Caco-2 (cell line): ENCODE results near the gene OST4. TPM values are rescaled to one million over a fixed set of nuclear protein-coding genes. Genes with fewer than 3 reads are reported as not detected.

Experiments
- BruUV-seq: library from RNA; stranded (reverse); fragments of 400-500 nt; replicated peaks from 2 replicates; lab custom pipeline; 2021; lab: Mats Ljungman, UMichigan
- CTCF ChIA-PET: fragments of 300-600 bp; sonication (Branson Sonifier 250); formaldehyde crosslinking; loops from one replicate; lab custom pipeline; 2022; ENCODE audit warnings: antibody characterized with exemption; lab: Charles Lee
- POLR2A ChIA-PET: fragments of 300-600 bp; sonication (Branson Sonifier 250); formaldehyde crosslinking; loops from one replicate; lab custom pipeline; 2022; ENCODE audit warnings: antibody characterized with exemption; lab: Charles Lee
- DNase-seq, 2 experiments: peaks; one replicate each; pipeline versions ENCODE4 v3.0.0 to v3.0.0-alpha.2; 2020 to 2022
- H3K27me3 ChIP-seq: replicated peaks from 2 replicates; pipeline ENCODE4 v1.6.0; 2011; ENCODE audit warnings: low read length; ENCODE audit not compliant: control insufficient read depth, insufficient read depth
- H3K36me3 ChIP-seq: 2 replicates; pipeline ENCODE4 v1.5.1; 2011; ENCODE audit warnings: low read length; ENCODE audit not compliant: control insufficient read depth, insufficient read depth
- H3K4me1 ChIP-seq: fragments of 250-450 bp; sonication (Bioruptor Pico); 2 replicates; pipeline ENCODE4 v1.5.1; 2020; ENCODE audit warnings: mild to moderate bottlenecking
- H3K4me3 ChIP-seq: 2 replicates; pipeline ENCODE4 v1.5.1; 2011; ENCODE audit warnings: low read depth, mild to moderate bottlenecking, control low read depth, low read length
- H3K9me3 ChIP-seq: fragments of 250-450 bp; sonication (Bioruptor Pico); 2 replicates; pipeline ENCODE4 v1.5.1; 2020; ENCODE audit warnings: mild to moderate bottlenecking, moderate library complexity
- H3K27ac Mint-ChIP-seq: one replicate; pipeline ENCODE4 v1.8.0; 2022; ENCODE audit warnings: mixed read lengths; ENCODE audit not compliant: unreplicated experiment
- H3K27me3 Mint-ChIP-seq: one replicate; pipeline ENCODE4 v1.8.0; 2022; ENCODE audit warnings: mixed read lengths; ENCODE audit not compliant: insufficient read depth, unreplicated experiment
- H3K36me3 Mint-ChIP-seq: one replicate; pipeline ENCODE4 v1.8.0; 2022; ENCODE audit warnings: mild to moderate bottlenecking, mixed read lengths; ENCODE audit not compliant: insufficient read depth, unreplicated experiment
- H3K4me1 Mint-ChIP-seq: one replicate; pipeline ENCODE4 v1.8.0; 2022; ENCODE audit warnings: low read depth, mixed read lengths; ENCODE audit not compliant: unreplicated experiment
- H3K4me3 Mint-ChIP-seq: one replicate; pipeline ENCODE4 v1.8.0; 2022; ENCODE audit warnings: mild to moderate bottlenecking, moderate library complexity, mixed read lengths; ENCODE audit not compliant: unreplicated experiment
- H3K9me3 Mint-ChIP-seq: one replicate; pipeline ENCODE4 v1.8.0; 2022; ENCODE audit warnings: mixed read lengths; ENCODE audit not compliant: unreplicated experiment
- intact Hi-C: fragments of 100-400 bp; cut with micrococcal nuclease; formaldehyde crosslinking; loops from one replicate; pipeline ENCODE4 v1.10.0; 2022; ENCODE audit not compliant: unreplicated experiment
- total RNA-seq: library from RNA; stranded (reverse); gene quantifications from 2 replicates; pipeline ENCODE4 v1.2.3, GENCODE V29; 2022
- TF ChIP-seq, protein P1 (sequence below), 2 experiments: fragments of 200-600 bp in 1 of 2; IDR thresholded peaks; 1 replicate in 1 of 2; 2 replicates in 1 of 2; pipeline versions ENCODE4 v1.5.1 to v1.8.0; 2011 to 2022; ENCODE audit warnings: antibody characterized with exemption in 1 of 2, control low read depth in 1 of 2, inconsistent platforms in 1 of 2, low read depth in 1 of 2, low read length in 1 of 2, mild to moderate bottlenecking in 1 of 2, moderate library complexity in 1 of 2; ENCODE audit not compliant: insufficient read depth in 1 of 2, severe bottlenecking in 1 of 2, unreplicated experiment in 1 of 2

The OST4 gene
- total RNA-seq, 1 experiment from 2014 or later: 237 TPM

DNA sequence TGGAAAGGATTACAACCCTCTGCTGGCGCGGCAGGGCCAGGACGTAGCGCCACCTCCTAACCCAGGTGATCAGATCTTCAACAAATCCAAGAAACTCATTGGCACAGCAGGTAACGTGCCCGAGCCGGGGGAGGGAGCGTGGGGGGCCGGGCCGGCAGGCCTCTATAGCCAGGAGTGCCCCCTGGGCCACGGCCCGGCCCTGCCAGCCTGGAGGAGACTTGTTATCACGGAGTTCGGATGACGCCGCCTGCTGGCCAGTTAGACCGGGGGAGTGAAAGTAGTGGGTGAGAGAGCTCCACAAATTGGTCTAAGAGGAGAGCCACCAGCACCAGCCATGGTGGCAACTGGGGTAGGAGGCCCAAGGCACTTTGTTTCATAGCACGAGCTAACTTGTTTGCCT lies 47.3 kb downstream of the OST4 start:
- H3K27ac Mint-ChIP-seq: no peak overlapping the region
- ChIA-PET POLR2A (no interaction called here), CTCF (interaction anchor here (1.6 to 1.7 kb wide), 2 partner anchors 62 to 63 kb away, joined by 4 to 10 read pairs; no protein-coding TSS in a partner anchor)
- no peaks in the 10 kb centered on the region for H3K27me3 ChIP-seq
- DNase-seq: no peak
- H3K9me3 Mint-ChIP-seq: no peaks in the 10 kb centered on the region
- peaks cover 29% of the 10 kb centered on the region for H3K4me1 ChIP-seq
- peaks cover 26% of the 10 kb centered on the region for H3K4me1 Mint-ChIP-seq
- H3K36me3 ChIP-seq: no peaks in the 10 kb centered on the region
- TF ChIP-seq, protein P1, sequence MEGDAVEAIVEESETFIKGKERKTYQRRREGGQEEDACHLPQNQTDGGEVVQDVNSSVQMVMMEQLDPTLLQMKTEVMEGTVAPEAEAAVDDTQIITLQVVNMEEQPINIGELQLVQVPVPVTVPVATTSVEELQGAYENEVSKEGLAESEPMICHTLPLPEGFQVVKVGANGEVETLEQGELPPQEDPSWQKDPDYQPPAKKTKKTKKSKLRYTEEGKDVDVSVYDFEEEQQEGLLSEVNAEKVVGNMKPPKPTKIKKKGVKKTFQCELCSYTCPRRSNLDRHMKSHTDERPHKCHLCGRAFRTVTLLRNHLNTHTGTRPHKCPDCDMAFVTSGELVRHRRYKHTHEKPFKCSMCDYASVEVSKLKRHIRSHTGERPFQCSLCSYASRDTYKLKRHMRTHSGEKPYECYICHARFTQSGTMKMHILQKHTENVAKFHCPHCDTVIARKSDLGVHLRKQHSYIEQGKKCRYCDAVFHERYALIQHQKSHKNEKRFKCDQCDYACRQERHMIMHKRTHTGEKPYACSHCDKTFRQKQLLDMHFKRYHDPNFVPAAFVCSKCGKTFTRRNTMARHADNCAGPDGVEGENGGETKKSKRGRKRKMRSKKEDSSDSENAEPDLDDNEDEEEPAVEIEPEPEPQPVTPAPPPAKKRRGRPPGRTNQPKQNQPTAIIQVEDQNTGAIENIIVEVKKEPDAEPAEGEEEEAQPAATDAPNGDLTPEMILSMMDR (IDR thresholded peaks at IDR 0.05; ENCODE audit: insufficient read depth in 1 of 2, low read depth in 1 of 2, low read length in 1 of 2, severe bottlenecking in 1 of 2, unreplicated experiment in 1 of 2): no peak
- H3K36me3 Mint-ChIP-seq: peaks cover 10% of the 10 kb centered on the region
- no peaks in the 10 kb centered on the region for H3K9me3 ChIP-seq
- H3K27me3 Mint-ChIP-seq: no peaks in the 10 kb centered on the region
- intact Hi-C loops: no loop called here
- no peak overlapping the region for H3K4me3 Mint-ChIP-seq
- no TSS peak for BruUV-seq
- H3K4me3 ChIP-seq: no peak overlapping the region

DNA sequence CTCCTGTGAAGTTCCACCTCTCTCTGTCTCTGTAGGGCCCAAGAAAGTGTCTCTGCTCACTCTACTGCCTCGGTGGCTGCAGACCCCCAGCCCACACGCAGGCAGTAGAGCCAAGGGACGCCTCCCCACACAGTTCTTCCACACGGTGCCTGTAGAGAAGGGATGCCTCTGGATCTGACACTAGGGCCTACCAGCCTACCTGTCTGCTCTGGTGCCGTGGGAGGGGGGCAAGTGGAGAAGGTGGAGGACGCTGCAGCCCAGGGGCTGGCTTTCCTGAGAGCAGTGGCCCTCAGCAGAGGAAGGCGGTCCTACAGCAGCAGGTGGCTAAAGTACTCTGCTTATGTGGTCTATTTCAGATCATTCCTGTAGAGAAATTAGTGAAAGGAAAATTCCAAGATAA lies 47.7 kb downstream of the OST4 start:
- peaks cover 25% of the 10 kb centered on the region for H3K4me1 ChIP-seq
- H3K4me3 ChIP-seq: no peak overlapping the region
- no peaks in the 10 kb centered on the region for H3K27me3 ChIP-seq
- DNase-seq: no peak
- Mint-ChIP-seq H3K9me3 (no peaks in the 10 kb centered on the region), H3K4me1 (peaks cover 26% of the 10 kb centered on the region), H3K36me3 (peaks cover 10% of the 10 kb centered on the region), H3K27me3 (no peaks in the 10 kb centered on the region), H3K4me3 (no peak overlapping the region), H3K27ac (no peak overlapping the region)
- BruUV-seq: no TSS peak
- no peaks in the 10 kb centered on the region for H3K9me3 ChIP-seq
- CTCF ChIA-PET: interaction anchor here (1.6 to 1.7 kb wide), 2 partner anchors 62 kb away, joined by 4 to 10 read pairs; no protein-coding TSS in a partner anchor
- intact Hi-C loops: no loop called here
- TF ChIP-seq, protein P1 (IDR thresholded peaks at IDR 0.05; ENCODE audit: insufficient read depth in 1 of 2, low read depth in 1 of 2, low read length in 1 of 2, severe bottlenecking in 1 of 2, unreplicated experiment in 1 of 2): no peak
- H3K36me3 ChIP-seq: no peaks in the 10 kb centered on the region
- POLR2A ChIA-PET: no interaction called here

DNA sequence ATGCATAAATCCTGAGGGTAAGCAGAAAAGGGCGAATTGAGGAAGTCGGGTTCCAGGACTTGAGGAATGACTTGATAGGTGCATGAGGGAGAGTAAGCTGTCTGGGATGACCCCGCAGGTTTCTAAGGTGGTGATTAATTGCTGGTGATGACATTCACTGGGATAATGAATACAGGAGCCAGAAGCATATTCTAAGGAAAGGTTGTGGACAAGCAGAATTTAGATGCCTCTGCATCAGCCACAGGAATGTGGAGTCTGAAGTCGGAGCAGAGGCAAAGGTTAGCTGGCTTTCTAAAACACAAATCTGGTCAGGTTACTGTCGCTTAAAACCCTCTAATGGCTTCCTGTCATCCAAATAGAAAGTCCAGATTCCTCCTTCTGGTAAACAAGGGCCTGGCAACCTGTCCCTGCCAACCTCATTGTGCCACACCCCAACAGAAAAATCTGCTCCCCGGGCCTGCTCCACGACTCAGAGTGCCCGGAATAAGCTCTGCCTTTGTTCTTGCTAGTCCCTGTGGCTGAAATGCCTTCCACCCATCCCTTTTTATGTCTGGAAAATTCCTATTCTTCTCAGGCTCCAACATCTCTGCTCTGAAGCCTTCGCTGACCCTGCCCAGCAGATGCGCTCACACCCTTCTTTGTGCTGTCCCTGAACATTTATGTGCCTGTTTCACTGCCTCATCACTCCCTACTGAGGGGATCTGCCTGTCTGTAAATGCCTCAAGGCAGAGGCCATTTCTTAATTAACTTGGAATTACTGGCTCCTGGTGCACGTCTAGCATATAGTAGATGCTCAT lies 50.0 kb downstream of the OST4 start:
- DNase-seq: no peak
- TF ChIP-seq, protein P1 (IDR thresholded peaks at IDR 0.05; ENCODE audit: insufficient read depth in 1 of 2, low read depth in 1 of 2, low read length in 1 of 2, severe bottlenecking in 1 of 2, unreplicated experiment in 1 of 2): no peak
- no TSS peak for BruUV-seq
- H3K9me3 ChIP-seq: no peaks in the 10 kb centered on the region
- no peaks in the 10 kb centered on the region for H3K27me3 ChIP-seq
- peaks cover 10% of the 10 kb centered on the region for H3K36me3 Mint-ChIP-seq
- H3K4me1 ChIP-seq: peaks cover 28% of the 10 kb centered on the region
- POLR2A ChIA-PET: interaction anchor here (0.6 kb wide), 1 partner anchor 42 kb away, joined by 4 read pairs; no protein-coding TSS in a partner anchor
- peaks cover 26% of the 10 kb centered on the region for H3K4me1 Mint-ChIP-seq
- no peaks in the 10 kb centered on the region for H3K9me3 Mint-ChIP-seq
- no peak overlapping the region for H3K4me3 ChIP-seq
- no peak overlapping the region for H3K4me3 Mint-ChIP-seq
- H3K36me3 ChIP-seq: no peaks in the 10 kb centered on the region
- CTCF ChIA-PET: interaction anchor here (0.6 to 1.5 kb wide), 2 partner anchors 60 to 136 kb away, joined by 3 to 6 read pairs; no protein-coding TSS in a partner anchor
- intact Hi-C loops: loop anchor here (2.0 kb wide), 1 partner anchor 59 kb away; no protein-coding TSS in a partner anchor
- H3K27me3 Mint-ChIP-seq: no peaks in the 10 kb centered on the region
- H3K27ac Mint-ChIP-seq: peak overlapping the region; percentile 60

Other genes starting within 250 kb of the OST4 start
- 0.74 and 2.4 TPM in 2 replicates for gene DPYSL5, start 223.5 kb downstream of the OST4 start, total RNA-seq
- gene MAPRE3, start 101.0 kb downstream of the OST4 start, total RNA-seq: 4.9 and 5.7 TPM in 2 replicates
- gene TMEM214, start 38.7 kb downstream of the OST4 start, total RNA-seq: 85.0 and 85.4 TPM in 2 replicates
- 31.4 and 34.1 TPM in 2 replicates for gene AGBL5, start 20.0 kb downstream of the OST4 start, total RNA-seq
- gene EMILIN1, start 7.0 kb upstream of the OST4 start, total RNA-seq: 0.30 and 0.43 TPM in 2 replicates
- 7.9 and 9.3 TPM in 2 replicates for gene KHK, start 15.1 kb upstream of the OST4 start, total RNA-seq
- 4.4 and 5.0 TPM in 2 replicates for gene CGREF1, start 47.5 kb upstream of the OST4 start, total RNA-seq
- 0.18 and 0.23 TPM in 2 replicates for gene ABHD1, start 52.2 kb upstream of the OST4 start, total RNA-seq
- 62.5 and 65.3 TPM in 2 replicates for gene PREB, start 63.0 kb upstream of the OST4 start, total RNA-seq
- not detected in 2 replicates for gene PRR30, start 67.8 kb upstream of the OST4 start, total RNA-seq
- gene TCF23, start 77.3 kb upstream of the OST4 start, total RNA-seq: not detected in 2 replicates
- 150 and 157 TPM in 2 replicates for gene ATRAID, start 140.4 kb upstream of the OST4 start, total RNA-seq
- gene SLC5A6, start 140.6 kb upstream of the OST4 start, total RNA-seq: 93.7 and 98.2 TPM in 2 replicates
- 86.4 and 103 TPM in 2 replicates for gene CAD, start 145.7 kb upstream of the OST4 start, total RNA-seq
- 3.9 and 4.3 TPM in 2 replicates for gene SLC30A3, start 191.4 kb upstream of the OST4 start, total RNA-seq
- gene DNAJC5G, start 203.8 kb upstream of the OST4 start, total RNA-seq: 0.25 and 0.51 TPM in 2 replicates
- gene TRIM54, start 210.8 kb upstream of the OST4 start, total RNA-seq: 0.25 TPM in 1 of 2 replicates, not detected in the other
- 0.86 TPM in 1 of 2 replicates, not detected in the other for gene UCN, start 236.8 kb upstream of the OST4 start, total RNA-seq